GM21786 (cell line): ENCODE measurements around the gene RBM45.

Source experiments
- ATAC-seq: cut with Tn5 transposase; IDR thresholded peaks from one replicate; pipeline ENCODE4 v1.9.1; 2021; ENCODE audit not compliant: unreplicated experiment

The RBM45 gene

DNA sequence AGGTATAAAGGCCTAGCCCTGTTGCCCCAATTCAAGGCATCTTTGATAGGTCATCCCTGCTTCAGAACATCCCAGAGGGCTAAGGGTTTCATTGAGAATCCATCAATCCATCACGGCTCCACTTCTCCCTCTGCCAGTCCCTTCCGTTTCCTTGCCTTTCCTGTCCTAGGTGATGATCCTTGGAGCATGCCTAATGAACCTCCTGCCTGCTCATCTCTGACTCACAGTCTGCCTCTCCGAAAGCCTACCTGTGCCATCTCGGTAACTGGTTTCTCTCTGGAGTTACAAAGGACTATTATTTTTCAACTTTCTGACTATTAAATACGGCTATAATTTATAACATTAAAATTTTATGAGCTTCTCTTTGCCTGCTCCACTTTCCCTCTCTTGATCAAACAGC lies 45.3 kb downstream of the RBM45 start:
- no peak for ATAC-seq

DNA sequence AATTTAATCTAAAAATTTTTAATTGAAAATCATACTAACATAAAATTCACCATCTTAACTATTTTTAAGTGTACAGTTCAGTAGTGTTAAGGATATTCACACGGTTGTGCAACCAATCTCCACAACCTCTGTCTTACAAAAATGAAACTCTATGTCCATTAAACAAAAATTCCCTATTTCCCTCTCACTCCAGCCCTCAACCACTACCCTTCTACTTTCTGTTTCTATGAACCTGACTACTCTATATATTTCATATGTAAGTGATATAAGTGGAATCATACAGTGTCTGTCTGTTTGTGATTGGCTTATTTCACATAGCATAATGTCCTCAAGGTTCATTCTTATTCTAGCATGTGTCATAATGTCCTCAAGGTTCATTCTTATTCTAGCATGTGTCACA lies 47.7 kb downstream of the RBM45 start:
- ATAC-seq = no peak

DNA sequence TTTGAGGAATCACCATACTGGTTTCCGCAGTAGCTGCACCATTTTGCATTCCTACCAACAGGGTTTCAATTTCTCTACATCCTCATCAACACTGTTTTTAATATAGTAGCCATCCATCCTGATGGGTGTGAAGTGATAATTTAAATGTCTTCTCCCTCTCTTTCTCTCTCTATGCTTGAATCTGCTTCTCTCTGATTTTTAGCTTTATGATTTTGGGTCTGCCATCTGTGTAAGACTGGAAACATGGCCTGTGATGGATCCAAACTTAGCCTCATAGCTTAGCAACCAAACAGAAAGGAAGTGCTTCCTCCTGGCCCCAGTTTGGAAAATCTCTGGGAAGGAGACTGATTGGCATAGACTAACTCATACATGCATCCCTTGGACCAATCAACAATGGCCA lies 48.4 kb downstream of the RBM45 start:
- ATAC-seq = no peak

DNA sequence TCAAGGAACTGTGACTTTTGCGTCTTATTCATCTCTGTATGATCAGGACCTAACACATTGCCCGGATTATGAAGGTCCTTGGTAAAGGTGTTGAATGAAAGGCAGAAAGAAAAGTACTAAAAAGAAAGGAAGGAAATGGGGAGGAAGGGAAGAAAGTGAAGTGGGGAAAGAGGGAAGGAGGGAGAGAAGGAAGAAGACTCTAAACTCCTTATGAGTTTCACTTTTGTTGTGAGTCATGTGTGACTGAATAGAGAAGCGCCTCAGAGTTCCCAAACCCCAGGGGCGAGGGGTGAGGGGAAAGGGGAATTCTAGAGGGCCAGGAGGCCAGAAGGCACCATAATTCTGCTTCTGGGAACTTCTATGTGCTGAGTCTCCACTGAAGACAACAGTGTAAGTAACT lies 51.2 kb downstream of the RBM45 start:
- no peak for ATAC-seq

DNA sequence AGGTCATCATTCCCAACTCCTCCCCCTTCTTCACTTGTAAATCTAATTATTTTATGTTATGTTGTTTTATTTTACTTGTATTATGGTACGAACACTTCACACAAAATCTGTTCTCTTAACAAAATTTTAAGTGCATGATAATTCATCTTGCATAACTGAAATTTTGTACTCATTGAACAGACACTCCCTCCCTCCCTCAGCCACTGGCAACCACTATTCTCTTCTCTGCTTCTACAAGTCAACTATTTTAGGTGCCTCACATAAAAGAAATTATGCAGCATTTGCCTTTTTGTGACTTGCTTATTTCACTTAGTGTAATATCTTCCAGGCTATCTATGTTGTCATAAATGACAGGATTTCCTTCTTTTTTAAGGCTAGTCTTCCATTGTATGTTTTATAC lies 51.7 kb downstream of the RBM45 start:
- no peak for ATAC-seq

DNA sequence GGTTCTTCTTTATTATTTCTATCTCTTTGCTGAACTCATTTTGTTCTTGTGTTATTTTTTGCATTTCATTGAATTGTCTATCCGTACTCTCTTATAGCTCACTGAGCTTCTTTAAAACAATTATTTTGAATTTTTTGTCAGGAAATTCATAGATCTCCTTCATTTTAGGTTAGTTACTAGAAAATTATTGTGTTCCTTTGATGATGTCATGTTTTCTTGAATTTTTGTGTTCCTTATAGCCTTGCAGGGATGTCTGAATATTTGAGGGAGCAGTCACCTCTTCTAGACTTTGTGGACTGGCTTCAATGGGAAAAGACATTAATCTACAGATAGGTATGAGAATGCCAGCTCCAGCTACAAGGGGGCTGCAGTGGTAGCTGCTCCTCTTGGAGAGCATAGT lies 61.4 kb downstream of the RBM45 start:
- no peak for ATAC-seq

DNA sequence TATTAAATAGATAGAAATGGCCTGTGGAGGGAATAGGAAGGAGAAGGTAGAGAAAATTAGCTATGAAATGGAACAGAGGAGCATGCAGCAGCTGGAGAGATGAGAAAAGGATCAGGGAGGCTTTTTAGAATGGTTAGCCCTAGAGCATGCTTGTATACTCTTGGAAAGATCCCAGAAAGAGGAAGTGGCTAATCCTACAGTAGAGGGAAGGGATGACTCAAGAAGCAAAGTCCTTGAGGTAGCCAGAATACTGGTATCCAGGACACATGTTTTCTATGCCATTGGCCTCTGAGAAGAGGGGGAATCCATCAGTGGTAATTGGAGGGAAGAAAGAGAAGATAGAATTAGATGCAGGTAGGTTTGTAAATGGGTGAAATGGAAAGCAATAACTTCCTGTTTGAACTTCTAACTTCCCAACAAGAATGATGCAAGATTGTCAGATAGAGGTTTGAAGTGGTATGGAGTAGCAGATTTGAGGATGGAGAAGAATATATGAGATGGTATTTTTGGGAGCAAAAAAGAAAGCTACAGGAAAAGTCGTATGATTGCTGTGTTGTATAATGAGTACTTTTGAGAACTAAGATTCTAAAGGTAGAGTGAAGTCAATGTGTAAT lies 64.9 kb downstream of the RBM45 start:
- ATAC-seq = no peak
